ENCODE measurements around the gene SAFB.

GRCh38 chr19:5587661-5588060, 35.2 kb upstream of the SAFB start:
- no peak for TF ChIP-seq CTCF (IDR thresholded peaks at IDR 0.05)
- TF ChIP-seq EP300 (IDR thresholded peaks at IDR 0.05; ENCODE audit: borderline replicate concordance in 1 of 2, low read depth in 1 of 2, low read length in 1 of 2), result no peak
- no peak for TF ChIP-seq RXRA (IDR thresholded peaks at IDR 0.05; ENCODE audit: borderline replicate concordance, low read depth)
- no peak for TF ChIP-seq MXI1 (IDR thresholded peaks at IDR 0.05; ENCODE audit: low read depth, low read length)
- TF ChIP-seq RFX5 (IDR thresholded peaks at IDR 0.05; ENCODE audit: low read length), result no peak
- TF ChIP-seq SIN3A (IDR thresholded peaks at IDR 0.05; ENCODE audit: borderline replicate concordance, low read depth, low read length), result no peak
- TF ChIP-seq POLR2AphosphoS5 (IDR thresholded peaks at IDR 0.05; ENCODE audit: low read depth, low read length), result no peak
- TF ChIP-seq USF1 (IDR thresholded peaks at IDR 0.05; ENCODE audit: borderline replicate concordance, low read depth), result no peak
- TF ChIP-seq MAX (IDR thresholded peaks at IDR 0.05; ENCODE audit: low read depth), result no peak
- TF ChIP-seq SMC3 (IDR thresholded peaks at IDR 0.05; ENCODE audit: low read depth, low read length), result no peak
- no peak for TF ChIP-seq TAF1 (IDR thresholded peaks at IDR 0.05; ENCODE audit: borderline replicate concordance, low read depth, low read length)
- no peak for TF ChIP-seq PBX3 (IDR thresholded peaks at IDR 0.05)
- TF ChIP-seq JUND (IDR thresholded peaks at IDR 0.05), result no peak
